SW480 (cell line): ENCODE measurements around the gene PDC.
"Not testable (repeated sequence)": the region's sequence is repeated elsewhere in the genome, so short reads cannot be mapped to it uniquely, and the experiment has no call there.

Experiments used
- DNase-seq: peaks from one replicate; pipeline ENCODE4 v3.0.0-alpha.2; 2016; ENCODE audit warnings: low spot score

The PDC gene

GRCh38 chr1:186401446-186401845 is 59.5 kb downstream of the PDC start:
- DNase-seq, result not testable (repeated sequence)
